Effector CD4-positive, alpha-beta T cell (primary cell): ENCODE measurements around the gene LORICRIN.

Experiments
- DNase-seq: peaks from one replicate; pipeline ENCODE4 v3.0.0-alpha.2; 2020

The LORICRIN gene

DNA sequence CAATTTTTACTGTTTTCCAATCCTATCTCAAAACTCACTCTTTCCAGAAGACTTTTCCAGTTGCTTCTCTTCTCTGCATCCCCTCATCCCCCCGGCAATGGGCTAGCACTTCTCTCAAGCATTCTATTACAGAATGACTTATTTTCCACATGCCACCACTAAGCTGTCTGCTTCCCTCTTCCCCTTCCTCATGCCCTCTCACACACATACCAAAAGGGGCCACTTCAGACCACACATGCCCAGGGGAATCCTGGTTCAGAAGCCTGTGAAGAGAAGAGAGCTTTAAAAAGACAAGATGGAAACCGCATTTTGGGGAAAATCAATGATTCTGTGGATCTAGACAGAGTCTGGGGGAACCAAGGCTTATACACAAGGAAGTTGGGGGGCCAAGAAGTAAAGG is 8.4 kb upstream of the LORICRIN start:
- DNase-seq: no peak

DNA sequence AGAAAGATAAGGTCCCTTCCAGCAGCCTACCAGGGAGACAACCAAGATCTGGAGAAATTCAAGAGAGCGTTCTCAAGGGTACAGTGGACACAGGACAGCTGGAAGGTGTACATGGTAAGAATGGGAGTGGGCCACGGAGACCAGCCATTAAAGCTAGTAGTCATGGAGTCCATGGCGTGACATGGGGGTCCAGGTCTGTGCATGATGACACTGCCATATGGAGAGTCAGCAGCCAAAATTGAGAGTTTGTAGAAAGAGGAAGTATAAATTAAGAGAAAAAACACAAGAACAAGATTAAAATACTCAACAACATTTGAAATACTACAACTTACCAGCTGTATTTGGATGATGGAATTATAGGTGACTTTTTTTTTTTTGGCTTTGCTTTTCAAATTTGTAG is 7.9 kb upstream of the LORICRIN start:
- no peak for DNase-seq

DNA sequence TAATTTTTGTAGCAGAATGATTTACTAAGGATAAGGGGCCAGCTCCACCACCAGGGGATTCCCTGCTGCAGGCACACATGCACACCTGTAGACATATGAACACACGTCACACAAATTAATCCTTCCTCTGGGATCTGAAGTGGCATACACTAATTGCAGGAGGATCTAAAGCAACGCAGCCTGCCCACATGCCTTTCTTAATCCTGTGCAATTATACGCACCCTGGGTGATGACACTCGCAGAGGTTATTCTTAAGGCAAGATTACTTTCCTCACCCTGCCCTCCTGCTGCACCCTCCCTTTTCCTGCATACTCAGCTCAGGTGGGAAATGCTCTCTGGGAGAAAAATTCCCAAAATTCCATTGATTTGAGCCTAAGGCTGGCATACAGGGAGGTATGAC is 7.5 kb upstream of the LORICRIN start:
- DNase-seq: no peak

DNA sequence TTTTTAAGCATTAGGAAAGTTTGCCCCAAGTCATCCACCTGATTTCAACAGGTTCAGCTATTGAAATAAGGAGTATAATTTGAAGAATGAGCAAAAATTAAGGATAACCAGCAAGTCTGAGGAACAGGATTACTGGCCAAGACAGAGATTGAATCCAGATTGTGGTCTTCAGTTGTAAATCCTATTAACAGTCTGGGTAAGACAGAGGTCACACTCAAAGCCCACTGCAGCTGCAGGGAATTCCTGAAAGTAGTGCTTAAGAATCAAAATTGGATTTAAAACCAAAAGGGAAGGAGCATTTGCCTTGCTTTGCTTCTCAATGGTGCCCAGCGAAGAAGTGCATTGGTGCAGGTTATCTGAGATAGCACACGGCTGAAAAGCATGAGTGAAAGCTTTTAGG is 6.4 kb upstream of the LORICRIN start:
- DNase-seq: no peak

DNA sequence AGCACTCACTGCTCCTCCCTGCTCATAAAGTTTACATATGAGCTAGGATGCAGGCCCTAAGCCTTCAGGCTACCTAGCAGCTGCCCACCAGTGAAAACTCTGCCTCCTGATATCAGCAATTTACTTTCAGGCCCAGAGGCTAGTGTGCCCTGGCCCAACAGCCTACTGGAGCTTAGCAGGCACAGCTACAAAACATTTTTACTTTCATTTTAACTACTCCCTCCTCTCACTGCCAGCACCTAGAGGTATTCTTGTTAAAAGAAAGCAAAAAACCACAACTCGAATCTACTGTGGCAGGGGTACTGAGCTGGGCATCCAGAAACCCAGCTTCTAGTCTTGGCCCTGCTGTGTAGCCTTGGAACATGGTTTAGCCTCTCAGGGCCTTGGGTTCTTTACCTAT is 5.8 kb upstream of the LORICRIN start:
- no peak for DNase-seq

DNA sequence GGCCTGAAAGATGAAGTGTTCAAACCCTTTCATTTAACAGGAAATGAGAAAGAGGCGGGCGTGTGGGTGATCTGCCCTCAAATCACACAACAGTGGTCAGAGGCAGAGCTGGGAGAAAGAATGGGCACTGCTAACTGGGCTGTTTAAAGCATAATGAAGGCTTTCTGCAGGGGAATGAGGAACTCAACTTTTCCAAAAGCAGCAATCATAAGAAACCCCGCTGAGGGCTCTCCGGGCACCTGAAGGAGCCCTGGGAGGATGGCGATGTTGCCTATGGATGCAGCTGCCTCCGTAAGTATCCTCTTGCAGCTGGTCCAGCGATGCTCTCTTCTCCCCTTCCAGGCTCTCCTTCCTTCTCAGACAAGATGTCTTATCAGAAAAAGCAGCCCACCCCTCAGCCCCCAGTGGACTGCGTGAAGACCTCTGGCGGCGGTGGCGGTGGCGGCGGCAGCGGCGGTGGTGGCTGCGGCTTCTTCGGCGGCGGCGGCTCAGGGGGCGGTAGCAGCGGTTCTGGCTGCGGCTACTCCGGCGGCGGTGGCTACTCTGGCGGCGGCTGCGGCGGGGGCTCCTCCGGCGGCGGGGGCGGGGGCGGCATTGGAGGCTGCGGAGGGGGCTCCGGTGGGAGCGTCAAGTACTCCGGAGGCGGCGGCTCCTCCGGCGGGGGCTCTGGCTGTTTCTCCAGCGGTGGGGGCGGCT is 1.2 kb downstream of the LORICRIN start:
- no peak for DNase-seq

DNA sequence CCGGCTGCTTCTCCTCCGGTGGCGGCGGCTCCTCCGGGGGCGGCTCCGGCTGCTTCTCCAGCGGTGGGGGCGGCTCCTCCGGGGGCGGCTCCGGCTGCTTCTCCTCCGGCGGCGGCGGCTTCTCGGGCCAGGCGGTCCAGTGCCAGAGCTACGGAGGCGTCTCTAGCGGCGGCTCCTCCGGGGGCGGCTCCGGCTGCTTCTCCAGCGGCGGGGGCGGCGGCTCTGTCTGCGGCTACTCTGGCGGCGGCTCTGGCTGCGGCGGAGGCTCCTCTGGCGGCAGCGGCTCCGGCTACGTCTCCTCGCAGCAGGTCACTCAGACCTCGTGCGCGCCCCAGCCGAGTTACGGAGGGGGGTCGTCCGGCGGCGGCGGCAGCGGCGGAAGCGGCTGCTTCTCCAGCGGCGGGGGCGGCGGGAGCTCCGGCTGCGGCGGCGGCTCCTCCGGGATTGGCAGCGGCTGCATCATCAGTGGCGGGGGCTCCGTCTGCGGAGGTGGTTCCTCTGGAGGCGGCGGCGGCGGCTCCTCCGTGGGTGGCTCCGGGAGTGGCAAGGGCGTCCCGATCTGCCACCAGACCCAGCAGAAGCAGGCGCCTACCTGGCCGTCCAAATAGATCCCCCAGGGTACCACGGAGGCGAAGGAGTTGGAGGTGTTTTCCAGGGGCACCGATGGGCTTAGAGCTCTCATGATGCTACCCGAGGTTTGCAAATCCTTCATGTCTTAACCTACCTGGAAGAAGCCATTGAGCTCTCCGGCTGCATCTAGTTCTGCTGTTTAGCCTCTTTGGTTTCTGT is 2.0 kb downstream of the LORICRIN start:
- no peak for DNase-seq

DNA sequence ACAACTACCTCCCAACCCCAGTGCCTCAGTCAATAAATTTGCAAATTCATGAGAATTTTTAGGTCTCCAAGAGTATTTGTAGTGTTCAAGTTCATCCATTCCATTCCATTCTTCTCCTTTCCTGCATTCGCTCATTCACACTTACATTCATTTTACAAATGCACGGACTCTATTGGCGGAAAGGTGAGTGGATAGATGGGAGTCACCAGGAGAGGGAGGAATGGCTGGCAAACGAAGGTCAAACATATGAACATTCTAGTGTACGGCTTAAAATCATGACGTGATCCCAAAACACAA is 2.5 kb downstream of the LORICRIN start:
- DNase-seq: no peak

DNA sequence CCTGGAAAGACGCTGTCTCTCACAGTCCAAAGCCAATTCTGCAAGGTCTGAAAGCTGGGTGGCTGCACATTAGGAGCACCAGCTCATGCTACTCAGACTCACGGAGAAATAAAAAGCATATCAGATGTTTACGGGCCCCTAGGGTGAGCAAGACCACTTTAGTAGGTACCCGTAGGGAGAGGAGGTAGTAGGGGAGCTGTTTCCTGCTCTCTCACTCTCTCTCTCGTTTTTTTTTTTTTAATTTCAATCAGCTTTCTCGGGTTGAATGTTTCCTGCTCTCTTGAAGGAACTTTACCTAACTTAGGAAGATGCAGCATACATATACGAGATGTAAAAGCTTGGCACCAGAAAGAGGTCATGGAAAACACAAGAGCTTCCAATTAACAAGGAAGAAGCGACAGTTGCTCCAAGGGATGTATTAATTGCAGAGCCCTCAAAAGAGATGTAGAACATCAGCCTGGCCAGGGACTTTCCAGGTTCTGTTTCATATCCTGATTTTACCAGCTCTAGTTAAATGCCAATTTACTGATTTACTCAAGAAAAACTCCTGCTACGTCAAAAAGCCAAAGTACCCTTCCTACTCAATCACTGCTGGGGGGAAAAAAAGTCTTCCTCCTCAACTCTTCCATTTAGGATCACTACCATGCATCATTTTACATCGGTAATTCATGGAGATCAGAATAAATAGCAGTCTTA is 3.1 kb downstream of the LORICRIN start:
- DNase-seq: no peak

DNA sequence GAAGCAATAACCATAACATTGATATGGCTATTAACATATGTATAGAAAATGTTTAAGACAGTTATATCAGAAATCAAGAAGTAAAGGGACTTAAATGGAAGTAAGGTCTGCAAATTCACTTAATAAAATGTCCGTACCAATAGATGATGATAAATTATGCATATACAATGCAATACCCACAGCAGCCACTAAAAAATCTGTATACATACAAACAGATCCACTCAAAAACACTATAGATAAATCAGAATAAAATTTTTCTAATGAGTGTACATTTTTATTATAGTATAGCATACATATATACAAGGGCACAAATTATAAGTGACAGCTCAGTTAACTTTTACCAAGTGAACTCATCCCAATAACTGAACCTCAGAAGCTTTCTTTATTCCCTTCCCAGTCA is 6.0 kb downstream of the LORICRIN start:
- DNase-seq: no peak

DNA sequence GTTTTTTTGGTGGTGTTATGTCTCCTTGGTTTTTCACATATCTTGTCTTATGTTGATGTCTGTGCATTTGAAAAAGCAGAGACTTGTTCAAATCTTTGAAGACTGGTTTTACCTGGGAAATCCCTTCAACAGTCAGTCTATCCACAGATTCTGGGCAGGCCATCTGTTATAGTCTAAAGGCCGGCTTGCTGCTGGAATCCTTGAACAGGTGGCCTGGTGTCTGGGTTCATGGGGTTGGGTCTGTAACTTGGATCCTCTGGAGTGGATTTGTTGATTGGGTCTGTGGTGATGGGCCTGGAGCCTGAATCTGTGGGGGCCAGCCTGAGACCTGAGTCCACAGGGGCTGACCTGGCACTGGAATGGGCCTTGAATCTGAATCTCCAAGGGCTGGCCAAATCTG is 12.2 kb downstream of the LORICRIN start:
- DNase-seq: no peak

DNA sequence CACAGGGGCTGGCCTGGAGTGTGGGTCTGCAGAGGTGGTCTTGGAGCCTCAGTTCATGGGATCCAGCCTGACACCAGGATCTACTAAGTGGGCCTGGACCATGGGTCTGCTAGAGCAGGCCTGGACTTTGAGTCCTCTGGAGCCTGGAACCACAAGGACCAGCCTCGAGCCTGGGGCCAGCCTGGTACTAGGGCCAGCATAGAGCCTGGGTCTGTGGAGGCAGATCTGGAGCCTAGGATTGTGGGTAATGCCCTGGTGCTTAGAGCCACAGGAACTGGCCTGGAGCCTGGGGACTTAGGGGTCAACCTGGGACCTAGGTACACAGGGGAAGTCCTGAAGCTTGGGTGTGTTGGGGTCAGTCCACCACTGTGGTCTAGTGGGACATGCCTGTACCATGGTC is 12.7 kb downstream of the LORICRIN start:
- no peak for DNase-seq

DNA sequence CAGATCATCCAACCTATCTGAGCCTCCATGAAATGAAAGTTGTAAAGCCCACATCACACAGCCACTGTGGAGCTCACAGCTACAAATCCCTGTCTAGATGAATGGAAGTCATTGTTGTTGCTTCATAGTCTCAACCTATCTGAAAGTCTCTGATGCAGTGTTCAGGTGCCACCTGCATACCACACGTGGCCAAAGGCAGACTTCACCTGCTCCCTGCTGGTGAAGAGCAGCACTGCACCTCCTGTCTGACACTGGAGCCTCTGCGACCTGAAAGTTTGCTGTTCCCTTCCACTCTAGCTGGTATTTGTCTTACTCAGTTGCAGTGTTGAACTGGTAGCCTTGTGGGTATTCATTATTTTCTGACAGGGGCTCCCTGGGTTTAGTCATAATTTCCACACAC is 18.4 kb downstream of the LORICRIN start:
- no peak for DNase-seq

DNA sequence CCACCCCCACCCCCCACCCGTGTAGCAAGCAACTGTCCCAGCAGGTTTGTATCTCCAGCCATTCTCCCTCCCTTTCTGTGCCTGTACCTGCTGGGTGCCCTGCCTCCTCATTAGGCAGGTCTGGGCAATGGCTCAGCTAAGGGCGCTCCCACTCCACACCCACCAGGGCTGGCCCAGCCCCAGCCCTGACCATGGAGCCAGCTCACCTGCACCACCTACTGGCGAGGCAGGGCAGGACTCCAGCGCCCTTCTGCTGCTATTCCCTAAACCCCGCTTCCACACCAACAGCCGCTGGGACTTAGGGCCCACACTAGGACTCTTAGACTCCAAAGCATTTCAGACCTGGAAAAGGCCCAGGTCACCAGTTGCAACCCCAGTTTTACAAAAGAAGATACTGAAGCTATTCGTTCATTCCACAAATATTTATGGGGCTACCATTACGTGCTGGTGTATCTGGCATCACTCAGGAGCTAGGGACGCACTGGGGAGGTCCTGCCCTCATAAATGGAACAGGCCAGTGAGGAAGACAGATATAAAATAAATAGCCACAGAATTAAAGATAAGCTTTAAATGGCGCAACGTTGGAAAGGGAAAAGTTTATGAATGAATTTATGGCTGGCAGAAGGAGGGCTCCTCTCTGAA is 29.3 kb downstream of the LORICRIN start:
- DNase-seq: no peak

DNA sequence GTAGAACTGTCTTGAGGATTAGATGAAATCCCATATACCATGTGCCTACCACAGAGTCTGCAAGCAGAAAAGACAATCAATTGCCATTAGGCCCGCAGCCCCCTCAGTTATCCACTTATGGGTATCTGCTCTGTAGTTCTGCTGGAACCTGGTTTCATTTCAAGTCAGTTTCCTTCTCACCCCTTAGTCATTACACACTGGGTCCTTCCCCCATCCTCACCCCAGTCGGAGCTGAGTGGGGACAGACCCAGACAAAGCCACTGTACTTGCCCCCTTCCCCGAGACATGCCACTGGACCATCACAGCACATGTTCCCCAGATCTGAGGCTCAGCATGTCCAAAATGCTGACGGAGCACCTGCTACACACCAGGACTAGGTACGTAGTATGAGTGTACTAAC is 32.0 kb downstream of the LORICRIN start:
- no peak for DNase-seq

DNA sequence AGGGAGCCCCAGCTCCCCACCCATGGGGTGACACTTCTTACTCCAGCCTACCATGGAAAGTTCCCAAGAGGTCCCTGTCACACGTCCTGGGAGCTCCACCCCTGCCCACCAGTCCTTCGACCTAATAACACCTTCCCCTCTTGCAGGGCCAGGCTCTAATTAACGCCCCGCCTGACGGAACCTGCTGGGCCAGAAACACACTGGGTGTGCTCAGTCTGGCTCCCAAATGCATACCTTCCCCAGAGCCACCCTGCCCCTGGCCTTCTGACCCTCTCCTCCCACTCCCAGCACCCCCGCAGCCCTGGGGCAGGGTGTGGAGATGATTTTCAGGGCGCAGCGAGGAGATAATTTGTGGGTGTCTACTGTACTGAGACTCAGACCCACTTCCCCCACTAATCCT is 32.7 kb downstream of the LORICRIN start:
- no peak for DNase-seq

DNA sequence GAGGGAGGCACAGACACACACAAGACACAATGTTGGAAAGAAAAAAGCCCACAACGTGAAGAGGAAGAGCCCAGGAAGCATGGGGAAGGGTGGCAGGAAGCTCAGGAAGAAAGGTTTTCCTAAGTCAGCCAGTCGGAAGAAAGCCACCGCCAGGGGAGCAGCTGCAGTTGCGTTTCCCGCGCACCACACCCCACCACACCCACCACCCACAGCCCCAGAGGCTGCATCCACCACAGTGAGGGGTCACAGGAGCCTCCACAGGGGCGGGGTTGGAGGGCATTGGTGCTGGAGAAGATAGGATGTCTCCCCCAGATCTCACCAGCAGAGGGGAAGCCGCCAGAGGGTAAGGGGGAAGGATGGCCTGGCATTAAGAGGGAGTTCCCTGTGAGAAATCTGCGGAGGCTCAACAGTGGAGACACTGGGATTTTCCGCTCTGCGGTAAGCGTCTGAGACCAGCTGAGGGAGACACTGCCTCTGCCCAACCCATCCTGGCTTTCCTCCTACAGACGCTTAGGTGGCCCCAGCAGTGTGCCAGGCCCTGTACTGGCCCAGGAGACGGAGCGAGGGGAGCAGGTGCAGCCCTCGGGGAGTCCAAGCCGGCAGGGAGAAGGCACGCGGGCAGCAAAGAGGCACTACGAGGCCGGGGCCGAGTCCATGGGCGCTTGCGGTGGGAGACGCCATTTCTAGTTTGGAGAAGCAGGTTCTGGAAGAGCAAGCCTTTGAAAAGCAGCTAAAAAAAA is 33.4 kb downstream of the LORICRIN start:
- DNase-seq: no peak

DNA sequence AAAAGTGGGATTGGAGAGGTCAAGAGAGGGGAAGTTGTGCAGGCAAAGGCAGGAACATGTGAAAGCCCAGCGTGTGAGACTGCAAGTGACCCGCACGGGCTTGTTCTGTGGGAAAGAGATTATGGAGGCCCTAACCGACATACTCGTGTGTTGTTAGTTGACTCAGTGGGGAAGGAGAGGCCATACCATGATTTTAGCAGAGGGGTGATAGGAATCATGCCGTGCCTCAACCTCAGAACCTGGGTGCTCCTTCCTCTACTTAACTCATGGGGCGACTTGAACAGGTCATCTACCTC is 33.9 kb downstream of the LORICRIN start:
- DNase-seq: no peak

DNA sequence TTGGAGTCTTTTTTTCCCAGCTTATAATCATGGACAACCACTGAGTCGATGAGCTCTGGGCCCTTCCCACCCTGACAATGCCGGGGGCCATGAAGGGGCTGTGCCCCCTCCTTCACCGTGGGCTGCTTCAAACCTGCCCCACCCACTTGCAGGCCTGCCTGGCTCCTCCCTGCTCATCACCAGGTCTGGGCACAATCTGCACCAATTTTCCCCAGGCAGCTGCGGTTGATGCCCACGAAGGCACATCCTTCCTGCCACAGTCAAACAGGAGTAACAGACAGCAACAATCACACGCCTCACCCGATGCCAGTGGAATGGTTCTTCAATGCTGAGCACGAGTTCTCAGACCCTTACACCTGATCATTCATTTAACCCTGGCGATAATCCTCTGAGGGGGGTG is 34.4 kb downstream of the LORICRIN start:
- no peak for DNase-seq

DNA sequence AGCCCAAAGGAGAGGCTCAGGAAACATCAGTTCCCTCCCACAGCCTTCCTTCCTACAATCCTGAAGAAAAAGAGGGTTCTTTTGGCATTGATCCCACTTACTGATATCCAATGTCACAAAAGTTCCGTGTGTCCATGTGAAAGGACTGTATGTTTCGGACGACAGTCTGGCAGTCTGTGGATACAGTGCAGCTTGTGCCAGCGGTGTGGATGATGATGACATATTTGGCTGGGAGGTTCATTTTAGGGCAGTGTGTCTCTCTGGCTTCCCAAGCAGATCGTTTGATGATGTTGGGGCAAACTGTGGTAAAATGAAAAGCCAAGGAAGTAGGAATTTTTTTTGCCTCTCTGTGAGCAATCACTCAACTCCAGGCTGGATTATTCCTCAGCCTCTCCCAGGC is 42.8 kb downstream of the LORICRIN start:
- no peak for DNase-seq

DNA sequence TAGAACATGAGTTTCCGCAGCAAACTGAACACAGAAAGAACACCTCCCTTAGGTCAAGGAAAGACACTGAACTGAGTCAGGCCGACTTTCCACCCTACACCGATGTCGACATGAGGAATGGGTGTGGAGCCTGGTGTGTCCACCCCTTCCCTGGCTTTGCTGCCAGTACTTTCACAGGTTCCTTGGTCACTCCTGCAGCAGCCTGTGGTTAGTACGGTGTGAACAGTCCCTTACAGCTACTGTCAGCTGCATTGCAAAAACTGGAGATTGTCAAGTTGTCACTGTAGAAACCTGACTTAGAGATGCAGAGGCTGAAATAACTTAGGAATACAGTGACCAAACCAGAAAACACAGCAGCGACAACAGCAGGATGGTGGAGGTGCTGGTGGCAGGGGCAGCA is 46.2 kb downstream of the LORICRIN start:
- DNase-seq: no peak

DNA sequence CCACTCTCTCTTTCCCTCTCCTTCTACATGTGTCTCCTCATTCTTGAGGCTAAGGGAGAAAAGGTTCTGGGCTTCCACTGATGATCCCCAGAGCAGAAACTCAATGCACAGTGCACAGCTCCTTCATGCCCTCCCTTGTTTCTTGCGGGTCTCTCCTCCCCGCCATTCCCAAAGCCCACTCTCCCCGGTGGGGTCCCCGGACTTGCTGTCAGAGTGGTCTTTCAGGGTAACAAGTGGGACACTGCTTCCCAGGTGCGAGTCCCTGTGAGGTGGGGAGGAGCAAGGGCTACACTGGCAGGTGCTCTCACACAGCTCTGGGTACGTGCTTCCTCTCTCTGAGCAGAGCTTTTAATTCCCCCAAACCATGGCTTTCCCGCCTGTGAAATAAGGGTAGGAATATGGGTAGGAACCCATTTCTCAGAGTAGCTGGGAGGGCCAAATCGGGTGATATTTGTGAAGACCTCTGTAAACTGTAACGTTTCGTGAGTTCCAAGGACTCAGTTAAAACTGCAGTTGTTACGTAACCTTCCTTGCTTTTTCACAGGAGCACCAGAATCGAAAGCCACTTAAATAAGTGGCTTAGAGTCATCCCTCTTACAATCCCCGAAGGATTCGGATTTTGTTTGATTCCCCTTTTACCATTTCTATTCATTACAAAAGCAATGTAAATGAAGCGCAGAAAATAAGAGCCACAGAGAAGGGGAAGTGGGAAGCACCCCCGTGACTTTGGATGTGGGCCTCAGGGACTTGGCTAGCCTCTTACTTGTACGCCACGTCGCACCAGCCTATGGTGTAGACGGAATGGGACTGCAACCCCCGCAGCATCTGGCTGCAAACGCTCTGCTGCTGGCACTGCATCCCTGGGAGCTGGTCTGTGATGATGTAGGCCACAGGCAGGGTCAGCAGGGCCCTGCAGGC is 47.1 kb downstream of the LORICRIN start:
- DNase-seq: no peak
